Measurements from ENCODE around the gene OSMR. TPM values are rescaled to one million over a fixed set of nuclear protein-coding genes. Genes with fewer than 3 reads are reported as not detected.
A peak's percentile ranks its signal among the peaks of the same experiment; 100 is the strongest.

The OSMR gene
- total and polyA plus RNA-seq, 2 of the 13 experiments (the other 11 are each of a cell fraction or from before 2014, with no cell fraction given) = 21.3 to 86.5 TPM

DNA sequence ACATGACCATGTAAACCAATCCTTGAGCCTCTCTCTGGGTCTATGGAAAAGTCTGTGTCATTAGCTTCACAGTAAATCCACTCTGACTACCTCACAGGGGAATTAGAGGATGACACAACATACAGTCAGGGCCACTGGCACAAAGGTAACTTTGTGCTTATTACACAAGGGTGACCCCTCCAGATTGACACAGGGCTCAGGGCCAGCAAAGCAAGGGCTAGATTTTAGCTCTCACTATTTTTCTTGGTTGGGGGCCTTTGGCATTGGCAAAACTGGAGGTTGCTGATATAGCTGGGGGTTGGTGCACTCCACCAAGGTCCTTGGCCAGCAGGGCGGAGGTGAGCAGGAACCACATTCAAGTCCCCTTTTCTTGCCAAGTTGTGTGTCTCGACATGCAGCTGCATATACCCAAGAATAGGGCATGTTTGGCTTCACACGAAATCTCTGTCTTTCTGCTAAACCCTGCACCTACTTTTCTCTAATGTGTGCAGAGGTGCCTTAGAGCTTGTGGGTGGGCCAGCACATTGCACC is 15.2 kb upstream of the OSMR start (continued):
- peak; percentile 58; the same call in 1 of the 2 replicates for TF ChIP-seq ZBTB26 (CRISPR knock-in tag; IDR thresholded peaks at IDR 0.05; ENCODE audit: borderline replicate concordance)
- peak; percentile 94 for TF ChIP-seq ZNF614 (CRISPR knock-in tag; IDR thresholded peaks at IDR 0.05; ENCODE audit: borderline replicate concordance)
- peak; percentile 61; the same call in 1 of the 2 replicates for TF ChIP-seq HOXA3 (CRISPR knock-in tag; IDR thresholded peaks at IDR 0.05)
- TF ChIP-seq JUND (CRISPR knock-in tag; IDR thresholded peaks at IDR 0.05) = 0 out of 2 replicates have a peak, but pooled peaks have one; percentile 14
- no peak for TF ChIP-seq THYN1 (CRISPR knock-in tag; IDR thresholded peaks at IDR 0.05; ENCODE audit: borderline replicate concordance, low read depth)
- TF ChIP-seq, protein P1, sequence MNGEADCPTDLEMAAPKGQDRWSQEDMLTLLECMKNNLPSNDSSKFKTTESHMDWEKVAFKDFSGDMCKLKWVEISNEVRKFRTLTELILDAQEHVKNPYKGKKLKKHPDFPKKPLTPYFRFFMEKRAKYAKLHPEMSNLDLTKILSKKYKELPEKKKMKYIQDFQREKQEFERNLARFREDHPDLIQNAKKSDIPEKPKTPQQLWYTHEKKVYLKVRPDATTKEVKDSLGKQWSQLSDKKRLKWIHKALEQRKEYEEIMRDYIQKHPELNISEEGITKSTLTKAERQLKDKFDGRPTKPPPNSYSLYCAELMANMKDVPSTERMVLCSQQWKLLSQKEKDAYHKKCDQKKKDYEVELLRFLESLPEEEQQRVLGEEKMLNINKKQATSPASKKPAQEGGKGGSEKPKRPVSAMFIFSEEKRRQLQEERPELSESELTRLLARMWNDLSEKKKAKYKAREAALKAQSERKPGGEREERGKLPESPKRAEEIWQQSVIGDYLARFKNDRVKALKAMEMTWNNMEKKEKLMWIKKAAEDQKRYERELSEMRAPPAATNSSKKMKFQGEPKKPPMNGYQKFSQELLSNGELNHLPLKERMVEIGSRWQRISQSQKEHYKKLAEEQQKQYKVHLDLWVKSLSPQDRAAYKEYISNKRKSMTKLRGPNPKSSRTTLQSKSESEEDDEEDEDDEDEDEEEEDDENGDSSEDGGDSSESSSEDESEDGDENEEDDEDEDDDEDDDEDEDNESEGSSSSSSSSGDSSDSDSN (CRISPR knock-in tag; IDR thresholded peaks at IDR 0.05) = peak; percentile 29; the same call in 1 of the 2 replicates
- peak; percentile 65; the same call in 1 of the 2 replicates for TF ChIP-seq TBX2 (CRISPR knock-in tag; IDR thresholded peaks at IDR 0.05; ENCODE audit: borderline replicate concordance)
- TF ChIP-seq NFYB (CRISPR knock-in tag; IDR thresholded peaks at IDR 0.05) = no peak
- TF ChIP-seq NR1H2 (CRISPR knock-in tag; IDR thresholded peaks at IDR 0.05; ENCODE audit: borderline replicate concordance, low read depth) = no peak
- TF ChIP-seq IKZF1 (IDR thresholded peaks at IDR 0.05) = no peak
- TF ChIP-seq CHD2 (IDR thresholded peaks at IDR 0.05; ENCODE audit: low read depth, low read length) = no peak
- TF ChIP-seq ZSCAN12 (CRISPR knock-in tag; IDR thresholded peaks at IDR 0.05) = no peak
- peak; percentile 79 for TF ChIP-seq BCL6 (CRISPR knock-in tag; IDR thresholded peaks at IDR 0.05)
- TF ChIP-seq ZNF644 (CRISPR knock-in tag; IDR thresholded peaks at IDR 0.05; ENCODE audit: low read depth) = peak; percentile 82
- TF ChIP-seq ARID5B (CRISPR knock-in tag; IDR thresholded peaks at IDR 0.05) = peak; percentile 95
- peak; percentile 77; the same call in 1 of the 2 replicates for TF ChIP-seq CBX5 (CRISPR knock-in tag; IDR thresholded peaks at IDR 0.05; ENCODE audit: borderline replicate concordance)
- TF ChIP-seq ZNF441 (CRISPR knock-in tag; IDR thresholded peaks at IDR 0.05; ENCODE audit: borderline replicate concordance) = no peak
- TF ChIP-seq, protein P2, sequence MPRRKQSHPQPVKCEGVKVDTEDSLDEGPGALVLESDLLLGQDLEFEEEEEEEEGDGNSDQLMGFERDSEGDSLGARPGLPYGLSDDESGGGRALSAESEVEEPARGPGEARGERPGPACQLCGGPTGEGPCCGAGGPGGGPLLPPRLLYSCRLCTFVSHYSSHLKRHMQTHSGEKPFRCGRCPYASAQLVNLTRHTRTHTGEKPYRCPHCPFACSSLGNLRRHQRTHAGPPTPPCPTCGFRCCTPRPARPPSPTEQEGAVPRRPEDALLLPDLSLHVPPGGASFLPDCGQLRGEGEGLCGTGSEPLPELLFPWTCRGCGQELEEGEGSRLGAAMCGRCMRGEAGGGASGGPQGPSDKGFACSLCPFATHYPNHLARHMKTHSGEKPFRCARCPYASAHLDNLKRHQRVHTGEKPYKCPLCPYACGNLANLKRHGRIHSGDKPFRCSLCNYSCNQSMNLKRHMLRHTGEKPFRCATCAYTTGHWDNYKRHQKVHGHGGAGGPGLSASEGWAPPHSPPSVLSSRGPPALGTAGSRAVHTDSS (CRISPR knock-in tag; conservative IDR thresholded peaks at IDR 0.05) = no peak
